Brain microvascular endothelial cell (primary cell): Measurements from ENCODE around the gene MMD.
A peak's percentile ranks its signal among the peaks of the same experiment; 100 is the strongest.
"Not testable (repeated sequence)": the region's sequence is repeated elsewhere in the genome, so short reads cannot be mapped to it uniquely, and the experiment has no call there.

Source experiments
- DNase-seq: peaks from one replicate; pipeline ENCODE4 v3.0.0-alpha.2; 2020
- H3K27ac ChIP-seq: fragments of 250-450 bp; sonication (Bioruptor Pico); 2 replicates; pipeline ENCODE4 v1.5.1; 2020; ENCODE audit warnings: mild to moderate bottlenecking, moderate library complexity
- H3K27me3 ChIP-seq: fragments of 250-450 bp; sonication (Bioruptor Pico); replicated peaks from 2 replicates; pipeline ENCODE4 v1.5.1; 2020; ENCODE audit warnings: mild to moderate bottlenecking
- H3K36me3 ChIP-seq: fragments of 250-450 bp; sonication (Bioruptor Pico); replicated peaks from 2 replicates; pipeline ENCODE4 v1.5.1; 2020; ENCODE audit warnings: mild to moderate bottlenecking
- H3K4me3 ChIP-seq: 2 replicates; pipeline ENCODE4 v1.5.1; 2011; ENCODE audit warnings: low read depth, mild to moderate bottlenecking, control low read depth, low read length, moderate library complexity
- in situ Hi-C: cut with HindIII; loops from 2 replicates; pipeline ENCODE4 v1.10.0; 2017; ENCODE audit warnings: low sequenced_read_pairs, low pct_ligation_motif_present
- TF ChIP-seq, protein P1 (sequence below): IDR thresholded peaks from 2 replicates; pipeline ENCODE4 v1.5.1; 2011; ENCODE audit warnings: low read depth, mild to moderate bottlenecking, moderate library complexity, low read length, control low read depth, inconsistent platforms; ENCODE audit errors: missing control alignments

The MMD gene

DNA sequence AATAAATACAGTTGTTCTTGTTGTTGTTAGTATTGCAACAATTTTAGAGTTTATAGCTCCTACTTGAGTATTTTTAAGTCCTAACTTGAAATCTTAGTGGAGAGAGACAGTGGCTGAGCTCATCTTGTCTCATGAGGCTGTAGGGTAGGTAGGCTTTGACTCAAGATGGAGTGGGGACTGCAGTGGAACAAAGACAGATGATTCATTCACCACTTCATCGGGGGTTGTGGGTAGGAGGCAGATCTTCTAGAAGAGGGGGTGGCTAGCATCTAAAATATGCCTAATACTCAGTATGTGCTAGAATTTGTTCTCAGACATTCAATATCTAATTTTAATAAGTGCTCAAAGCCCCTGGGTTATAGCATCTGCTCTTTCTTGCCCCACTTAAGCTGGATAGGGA lies 13.1 kb upstream of the MMD start:
- Histone ChIP-seq H3K36me3 (no peaks in the 10 kb centered on the region), H3K27ac (no peak overlapping the region), H3K27me3 (no peaks in the 10 kb centered on the region), H3K4me3 (no peak overlapping the region)
- DNase-seq, result peak; percentile 17
- TF ChIP-seq, protein P1, sequence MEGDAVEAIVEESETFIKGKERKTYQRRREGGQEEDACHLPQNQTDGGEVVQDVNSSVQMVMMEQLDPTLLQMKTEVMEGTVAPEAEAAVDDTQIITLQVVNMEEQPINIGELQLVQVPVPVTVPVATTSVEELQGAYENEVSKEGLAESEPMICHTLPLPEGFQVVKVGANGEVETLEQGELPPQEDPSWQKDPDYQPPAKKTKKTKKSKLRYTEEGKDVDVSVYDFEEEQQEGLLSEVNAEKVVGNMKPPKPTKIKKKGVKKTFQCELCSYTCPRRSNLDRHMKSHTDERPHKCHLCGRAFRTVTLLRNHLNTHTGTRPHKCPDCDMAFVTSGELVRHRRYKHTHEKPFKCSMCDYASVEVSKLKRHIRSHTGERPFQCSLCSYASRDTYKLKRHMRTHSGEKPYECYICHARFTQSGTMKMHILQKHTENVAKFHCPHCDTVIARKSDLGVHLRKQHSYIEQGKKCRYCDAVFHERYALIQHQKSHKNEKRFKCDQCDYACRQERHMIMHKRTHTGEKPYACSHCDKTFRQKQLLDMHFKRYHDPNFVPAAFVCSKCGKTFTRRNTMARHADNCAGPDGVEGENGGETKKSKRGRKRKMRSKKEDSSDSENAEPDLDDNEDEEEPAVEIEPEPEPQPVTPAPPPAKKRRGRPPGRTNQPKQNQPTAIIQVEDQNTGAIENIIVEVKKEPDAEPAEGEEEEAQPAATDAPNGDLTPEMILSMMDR, result no peak
- in situ Hi-C loops, result no loop called here

DNA sequence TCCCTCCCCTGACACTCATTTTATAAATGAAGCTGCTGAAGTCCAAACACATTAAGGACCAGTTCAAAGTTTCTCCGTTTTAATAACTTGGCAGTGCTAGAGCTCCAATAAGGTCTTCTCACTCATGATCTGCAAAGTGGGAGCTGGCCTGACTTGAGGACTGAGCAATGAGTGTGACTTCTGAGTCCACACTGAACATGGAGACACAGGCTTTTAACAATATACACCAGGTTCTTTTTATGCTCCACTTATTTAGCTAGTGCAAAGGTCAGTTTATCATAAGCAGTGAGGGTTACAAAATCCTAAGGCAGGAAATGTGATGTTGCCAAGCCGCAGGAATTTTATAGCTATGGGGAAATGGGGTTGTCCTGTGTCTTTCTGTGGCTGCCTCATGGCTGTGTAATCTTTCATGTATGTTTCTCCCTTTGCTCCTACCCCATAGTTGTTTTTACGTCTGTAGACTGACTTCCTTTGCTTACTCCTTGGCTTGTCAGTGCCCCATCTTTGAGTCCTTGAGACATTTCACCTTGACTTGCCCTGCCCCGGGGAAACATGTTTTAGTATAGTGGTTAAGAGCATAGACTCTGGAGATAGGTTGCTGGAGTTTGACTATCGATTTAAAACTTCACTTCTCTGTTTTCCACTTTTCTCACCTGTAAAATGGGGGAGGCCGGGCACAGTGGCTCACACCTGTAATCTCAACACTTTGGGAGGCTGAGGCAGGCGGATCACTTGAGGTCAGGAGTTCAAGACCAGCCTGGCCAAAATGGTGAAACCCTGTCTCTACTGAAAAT lies 12.2 kb upstream of the MMD start:
- Histone ChIP-seq H3K4me3 (no peak overlapping the region), H3K36me3 (no peaks in the 10 kb centered on the region), H3K27me3 (no peaks in the 10 kb centered on the region), H3K27ac (peak overlapping the region; percentile 40)
- peak; percentile 89 for DNase-seq
- TF ChIP-seq, protein P1, result no peak
- in situ Hi-C loops, result no loop called here

DNA sequence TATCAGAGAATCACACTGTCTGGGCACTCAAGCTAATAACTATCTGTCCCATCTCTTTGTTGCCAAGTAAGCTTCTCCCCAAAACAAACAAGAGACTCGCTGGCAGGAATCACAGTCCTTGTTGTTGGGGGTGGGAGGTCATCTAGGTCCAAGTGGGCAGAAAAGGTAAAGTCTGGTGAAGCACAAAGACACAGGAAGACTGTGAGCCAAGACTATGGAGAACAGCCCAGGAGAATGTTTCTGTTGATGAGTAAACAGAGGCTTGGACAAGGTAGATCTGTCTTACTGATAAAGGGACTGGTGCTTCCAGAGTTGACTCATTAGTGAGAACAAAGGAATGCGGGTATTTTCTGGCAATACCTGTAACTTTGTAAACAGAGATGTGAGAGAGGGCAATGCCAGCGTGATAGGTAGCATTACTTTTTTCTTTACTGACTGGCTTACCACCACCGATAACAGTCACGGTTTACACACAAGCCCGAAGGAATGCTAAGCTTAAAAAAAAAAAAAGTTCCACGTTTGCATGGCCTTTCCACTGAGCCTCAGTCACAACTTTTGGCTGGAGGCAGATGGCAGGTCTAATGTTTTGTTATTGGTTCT lies 11.5 kb upstream of the MMD start:
- in situ Hi-C loops, result no loop called here
- H3K27me3 ChIP-seq, result no peaks in the 10 kb centered on the region
- H3K36me3 ChIP-seq, result no peaks in the 10 kb centered on the region
- H3K4me3 ChIP-seq, result no peak overlapping the region
- TF ChIP-seq, protein P1, result no peak
- no peak for DNase-seq
- H3K27ac ChIP-seq, result peak overlapping the region; percentile 40

DNA sequence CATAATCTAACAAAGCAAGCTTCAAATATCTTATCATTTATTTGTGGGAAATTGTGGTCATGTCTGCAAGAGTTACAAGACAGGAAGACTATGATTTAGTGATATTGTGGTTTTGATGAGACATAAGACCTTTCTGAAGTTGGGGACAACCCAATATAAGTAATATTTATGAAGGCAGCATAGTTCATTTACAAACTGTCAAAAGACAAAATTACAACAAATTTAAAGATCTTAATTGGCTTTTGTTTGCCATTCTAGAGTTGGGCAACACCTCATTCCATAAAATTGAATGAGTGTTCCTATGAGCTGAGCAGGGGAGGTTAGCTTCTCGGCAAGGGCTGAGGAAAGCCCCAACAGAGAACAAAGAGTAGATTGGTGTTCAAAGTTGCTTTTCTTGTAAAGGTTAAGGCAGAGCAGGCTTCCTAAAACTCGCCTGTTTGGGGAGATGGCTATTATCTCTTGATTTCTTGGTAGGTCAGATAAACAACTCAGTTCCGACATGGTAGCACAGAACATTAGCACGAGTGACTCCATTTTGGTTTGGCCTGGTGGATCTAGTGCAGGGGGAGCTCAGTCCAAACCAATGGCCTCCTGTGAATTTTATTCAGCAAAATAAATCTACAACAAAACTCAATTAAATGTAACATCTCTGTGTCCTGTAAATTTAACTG lies 10.9 kb upstream of the MMD start:
- Histone ChIP-seq H3K36me3 (no peaks in the 10 kb centered on the region), H3K4me3 (no peak overlapping the region), H3K27me3 (no peaks in the 10 kb centered on the region), H3K27ac (no peak overlapping the region)
- in situ Hi-C loops, result no loop called here
- DNase-seq, result no peak
- TF ChIP-seq, protein P1, result no peak

DNA sequence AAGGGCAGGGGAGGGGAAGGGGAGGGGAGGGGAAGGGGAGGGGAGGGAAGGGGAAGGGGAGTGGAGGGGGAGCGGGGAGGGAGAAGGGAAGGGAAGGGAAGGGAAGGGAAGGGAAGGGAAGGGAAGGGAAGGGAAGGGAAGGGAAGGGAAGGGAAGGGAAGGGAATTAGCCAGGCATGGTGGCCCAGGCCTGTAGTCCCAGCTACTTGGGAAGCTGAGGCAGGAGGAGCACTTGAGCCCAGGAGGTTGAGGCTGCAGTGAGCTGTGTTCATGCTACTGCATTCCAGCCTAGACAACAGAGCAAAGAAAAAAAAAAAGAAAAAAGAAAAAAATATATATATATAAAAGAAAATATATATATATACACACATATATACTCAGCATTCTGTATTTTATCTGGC lies 10.3 kb upstream of the MMD start:
- DNase-seq, H3K27me3 ChIP-seq, in situ Hi-C loops, H3K36me3 ChIP-seq, H3K27ac ChIP-seq, H3K4me3 ChIP-seq: not testable (repeated sequence)

DNA sequence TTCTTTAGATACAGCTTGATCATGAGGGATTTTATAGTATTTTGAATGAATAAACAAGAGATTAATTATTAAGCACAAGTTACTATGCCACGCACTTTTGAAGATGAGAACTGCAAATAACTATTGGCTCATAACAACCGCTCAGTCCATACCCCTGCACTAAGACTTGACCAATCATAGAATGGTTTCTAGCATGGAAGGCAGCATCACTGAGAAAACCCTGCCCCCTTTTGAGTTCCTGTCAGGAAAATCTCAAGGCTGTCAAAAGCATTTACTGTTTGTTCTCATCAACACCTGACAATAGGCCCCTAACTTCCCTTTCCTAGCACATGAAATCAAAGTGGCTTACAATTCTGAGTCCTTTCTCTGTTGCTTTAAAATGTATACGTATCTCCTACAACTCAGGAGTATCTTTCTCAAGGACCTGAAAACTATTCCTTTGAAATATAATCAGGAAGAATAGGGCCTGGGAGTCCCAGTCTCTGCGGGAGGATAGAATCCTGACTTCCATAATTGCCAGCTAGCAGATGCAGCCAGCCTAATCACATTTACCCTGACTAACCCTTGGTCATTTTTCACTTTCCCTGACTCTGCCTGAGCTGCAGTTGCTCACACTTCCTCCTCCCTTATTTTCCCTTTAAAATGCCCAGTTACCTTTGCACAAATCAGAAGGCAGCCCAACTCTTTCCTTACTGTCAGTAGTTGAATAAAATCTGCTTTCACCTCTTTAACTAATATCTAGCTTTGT lies 9.1 kb upstream of the MMD start:
- DNase-seq, result no peak
- no peaks in the 10 kb centered on the region for H3K36me3 ChIP-seq
- no peak overlapping the region for H3K4me3 ChIP-seq
- TF ChIP-seq, protein P1, result no peak
- in situ Hi-C loops, result no loop called here
- H3K27ac ChIP-seq, result no peak overlapping the region
- no peaks in the 10 kb centered on the region for H3K27me3 ChIP-seq
